HepG2 (cell line): ENCODE measurements around the gene RAP2C.

Experiments used
- CAMTA2 ChIP-seq: sonication (generic); formaldehyde crosslinking; IDR thresholded peaks from 2 replicates; pipeline ENCODE4 v1.4.0; 2020; ENCODE audit warnings: mild to moderate bottlenecking, missing genetic modification reagents, borderline replicate concordance
- EEA1 ChIP-seq: sonication (generic); formaldehyde crosslinking; IDR thresholded peaks from 2 replicates; pipeline ENCODE4 v1.5.1; 2020; ENCODE audit warnings: mild to moderate bottlenecking, missing genetic modification reagents, borderline replicate concordance
- SOX13 ChIP-seq, 3 experiments: fragments of 450-650 bp in 1 of 3; sonication (generic) in 1 of 3; formaldehyde crosslinking in 1 of 3; IDR thresholded peaks in 2 of 3; conservative IDR thresholded peaks in 1 of 3; 2 replicates each; pipeline versions ENCODE4 v1.5.0 to v1.6.1; 2016 to 2020; ENCODE audit warnings: antibody characterized with exemption in 1 of 3, mild to moderate bottlenecking in 1 of 3, missing compliant biosample characterization in 1 of 3, missing genetic modification reagents in 1 of 3, moderate library complexity in 1 of 3
- ZNF501 ChIP-seq: sonication (generic); formaldehyde crosslinking; IDR thresholded peaks from 2 replicates; pipeline ENCODE4 v1.5.1; 2020; ENCODE audit warnings: mild to moderate bottlenecking, moderate library complexity, missing genetic modification reagents
- TF ChIP-seq, protein P1 (sequence below): sonication (generic); formaldehyde crosslinking; IDR thresholded peaks from 2 replicates; pipeline ENCODE4 v1.5.0; 2020; ENCODE audit warnings: mild to moderate bottlenecking, missing genetic modification reagents, moderate library complexity

DNA sequence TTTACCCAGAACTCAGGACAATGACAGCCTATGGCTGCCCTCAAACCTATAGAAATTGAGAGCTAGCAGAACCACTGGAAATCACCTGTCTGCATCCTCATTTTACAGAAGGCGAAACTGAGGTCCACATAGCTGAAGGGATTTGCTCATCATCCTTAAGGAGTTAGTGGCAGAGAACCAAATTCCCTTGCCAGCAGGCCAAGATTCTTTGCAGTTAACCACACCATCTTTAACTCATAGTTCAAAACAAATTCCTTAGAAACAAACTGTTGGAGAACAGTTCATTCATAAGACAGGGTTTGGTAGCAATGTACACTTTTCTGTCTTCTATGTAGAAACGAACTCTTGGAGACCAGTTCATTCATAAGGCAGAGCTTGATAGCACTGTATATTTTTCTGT, 37.9 kb upstream of the RAP2C start:
- TF ChIP-seq EEA1 (CRISPR knock-in tag) (no peak), ZNF501 (CRISPR knock-in tag) (no peak), SOX13 (IDR thresholded peaks at IDR 0.05) (no peak), SOX13 (CRISPR knock-in tag; conservative IDR thresholded peaks at IDR 0.05 in 1 of 2, IDR thresholded peaks at IDR 0.05 in 1 of 2) (no peak), CAMTA2 (CRISPR knock-in tag) (no peak)
- TF ChIP-seq, protein P1, sequence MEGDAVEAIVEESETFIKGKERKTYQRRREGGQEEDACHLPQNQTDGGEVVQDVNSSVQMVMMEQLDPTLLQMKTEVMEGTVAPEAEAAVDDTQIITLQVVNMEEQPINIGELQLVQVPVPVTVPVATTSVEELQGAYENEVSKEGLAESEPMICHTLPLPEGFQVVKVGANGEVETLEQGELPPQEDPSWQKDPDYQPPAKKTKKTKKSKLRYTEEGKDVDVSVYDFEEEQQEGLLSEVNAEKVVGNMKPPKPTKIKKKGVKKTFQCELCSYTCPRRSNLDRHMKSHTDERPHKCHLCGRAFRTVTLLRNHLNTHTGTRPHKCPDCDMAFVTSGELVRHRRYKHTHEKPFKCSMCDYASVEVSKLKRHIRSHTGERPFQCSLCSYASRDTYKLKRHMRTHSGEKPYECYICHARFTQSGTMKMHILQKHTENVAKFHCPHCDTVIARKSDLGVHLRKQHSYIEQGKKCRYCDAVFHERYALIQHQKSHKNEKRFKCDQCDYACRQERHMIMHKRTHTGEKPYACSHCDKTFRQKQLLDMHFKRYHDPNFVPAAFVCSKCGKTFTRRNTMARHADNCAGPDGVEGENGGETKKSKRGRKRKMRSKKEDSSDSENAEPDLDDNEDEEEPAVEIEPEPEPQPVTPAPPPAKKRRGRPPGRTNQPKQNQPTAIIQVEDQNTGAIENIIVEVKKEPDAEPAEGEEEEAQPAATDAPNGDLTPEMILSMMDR (CRISPR knock-in tag): no peak
